SH-SY5Y (cell line): ENCODE results near the gene CDCA5.

Source experiments
- GATA2 ChIP-seq: IDR thresholded peaks from 2 replicates; pipeline ENCODE4 v1.6.1; 2011; ENCODE audit warnings: mild to moderate bottlenecking, low read depth, low read length
- GATA3 ChIP-seq: IDR thresholded peaks from 2 replicates; pipeline ENCODE4 v1.6.1; 2011; ENCODE audit warnings: low read depth, mild to moderate bottlenecking, low read length, moderate library complexity

- TF ChIP-seq GATA3, result no peak
- TF ChIP-seq GATA2, result no peak
These were observed 51.6 kb downstream of the CDCA5 start for GRCh38 chr11:65032216-65032615.
